ENCODE measurements around the gene ITGB8. TPM values are rescaled to one million over a fixed set of nuclear protein-coding genes. Genes with fewer than 3 reads are reported as not detected.

The ITGB8 gene
- total RNA-seq, 1 experiment from 2014 or later, result 1.9 TPM

DNA sequence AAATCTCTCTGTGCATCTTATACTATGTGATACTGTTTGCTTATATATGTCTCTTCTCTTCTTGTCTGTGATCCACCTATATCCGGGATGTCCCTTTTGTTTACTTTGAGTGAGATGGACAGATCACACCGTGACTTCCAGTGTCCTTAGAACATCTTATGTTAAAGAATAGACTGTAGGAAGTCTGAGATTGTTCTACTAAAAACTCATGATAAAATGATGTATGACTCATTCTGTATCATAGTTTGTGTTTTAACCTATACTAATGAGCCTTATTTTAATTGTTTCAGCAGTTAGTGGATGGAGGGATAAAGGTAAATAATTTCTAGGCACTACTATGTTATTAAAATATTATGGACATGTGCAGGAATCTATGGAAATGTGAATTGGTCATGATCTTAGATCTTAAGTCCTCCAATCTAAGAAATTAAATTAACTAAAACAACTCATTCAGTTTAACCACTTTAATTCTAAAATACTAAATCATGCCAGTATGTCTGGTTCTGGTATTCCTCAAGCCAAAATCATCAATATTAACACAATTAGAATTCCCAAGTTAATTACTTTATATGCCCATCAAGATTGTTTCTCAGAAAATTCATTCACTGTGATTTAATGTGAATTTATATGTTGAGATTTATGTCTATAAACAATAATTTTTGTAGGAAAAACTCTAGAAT lies 32.0 kb downstream of the ITGB8 start (continued):
- TF ChIP-seq, protein P1, sequence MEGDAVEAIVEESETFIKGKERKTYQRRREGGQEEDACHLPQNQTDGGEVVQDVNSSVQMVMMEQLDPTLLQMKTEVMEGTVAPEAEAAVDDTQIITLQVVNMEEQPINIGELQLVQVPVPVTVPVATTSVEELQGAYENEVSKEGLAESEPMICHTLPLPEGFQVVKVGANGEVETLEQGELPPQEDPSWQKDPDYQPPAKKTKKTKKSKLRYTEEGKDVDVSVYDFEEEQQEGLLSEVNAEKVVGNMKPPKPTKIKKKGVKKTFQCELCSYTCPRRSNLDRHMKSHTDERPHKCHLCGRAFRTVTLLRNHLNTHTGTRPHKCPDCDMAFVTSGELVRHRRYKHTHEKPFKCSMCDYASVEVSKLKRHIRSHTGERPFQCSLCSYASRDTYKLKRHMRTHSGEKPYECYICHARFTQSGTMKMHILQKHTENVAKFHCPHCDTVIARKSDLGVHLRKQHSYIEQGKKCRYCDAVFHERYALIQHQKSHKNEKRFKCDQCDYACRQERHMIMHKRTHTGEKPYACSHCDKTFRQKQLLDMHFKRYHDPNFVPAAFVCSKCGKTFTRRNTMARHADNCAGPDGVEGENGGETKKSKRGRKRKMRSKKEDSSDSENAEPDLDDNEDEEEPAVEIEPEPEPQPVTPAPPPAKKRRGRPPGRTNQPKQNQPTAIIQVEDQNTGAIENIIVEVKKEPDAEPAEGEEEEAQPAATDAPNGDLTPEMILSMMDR (IDR thresholded peaks at IDR 0.05), result no peak

DNA sequence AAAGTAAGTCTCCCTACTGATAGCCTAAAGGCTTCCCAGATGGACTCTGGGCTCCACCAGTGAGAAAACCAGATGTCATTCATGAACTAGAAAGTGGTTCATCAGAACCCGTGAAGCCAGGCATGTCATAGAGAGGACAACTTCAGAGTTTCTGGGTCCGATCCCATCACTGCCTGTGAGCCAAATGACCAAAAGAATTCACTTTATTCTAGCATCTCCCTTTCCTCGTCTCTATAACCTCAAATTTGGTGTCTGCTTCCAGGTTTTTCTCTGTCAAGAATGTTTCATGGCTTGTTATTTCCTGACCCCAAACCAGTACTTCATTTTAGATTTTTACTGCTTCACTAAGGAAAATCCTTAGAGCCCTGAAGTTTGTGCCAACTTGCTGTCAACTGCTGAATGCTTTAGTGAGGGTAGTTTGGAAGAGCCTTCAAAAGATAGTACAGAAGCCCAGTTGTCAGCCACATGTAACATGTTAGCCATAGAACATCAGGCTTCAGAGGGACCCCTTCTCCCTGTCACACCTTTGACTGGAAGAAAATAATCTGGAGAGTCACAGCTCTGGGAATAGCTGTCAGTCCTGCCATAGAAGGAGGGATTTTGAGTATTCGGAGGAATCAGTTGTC lies 34.0 kb downstream of the ITGB8 start:
- DNase-seq (ENCODE audit: low spot score) (no peak), ATAC-seq (no peak)
- Mint-ChIP-seq H3K4me3 (no peak overlapping the region), H3K4me1 (no peaks in the 10 kb centered on the region), H3K36me3 (no peaks in the 10 kb centered on the region), H3K9me3 (no peaks in the 10 kb centered on the region), H3K27me3 (ENCODE audit: low read depth) (no peaks in the 10 kb centered on the region), H3K27ac (no peak overlapping the region)
- TF ChIP-seq, protein P2, sequence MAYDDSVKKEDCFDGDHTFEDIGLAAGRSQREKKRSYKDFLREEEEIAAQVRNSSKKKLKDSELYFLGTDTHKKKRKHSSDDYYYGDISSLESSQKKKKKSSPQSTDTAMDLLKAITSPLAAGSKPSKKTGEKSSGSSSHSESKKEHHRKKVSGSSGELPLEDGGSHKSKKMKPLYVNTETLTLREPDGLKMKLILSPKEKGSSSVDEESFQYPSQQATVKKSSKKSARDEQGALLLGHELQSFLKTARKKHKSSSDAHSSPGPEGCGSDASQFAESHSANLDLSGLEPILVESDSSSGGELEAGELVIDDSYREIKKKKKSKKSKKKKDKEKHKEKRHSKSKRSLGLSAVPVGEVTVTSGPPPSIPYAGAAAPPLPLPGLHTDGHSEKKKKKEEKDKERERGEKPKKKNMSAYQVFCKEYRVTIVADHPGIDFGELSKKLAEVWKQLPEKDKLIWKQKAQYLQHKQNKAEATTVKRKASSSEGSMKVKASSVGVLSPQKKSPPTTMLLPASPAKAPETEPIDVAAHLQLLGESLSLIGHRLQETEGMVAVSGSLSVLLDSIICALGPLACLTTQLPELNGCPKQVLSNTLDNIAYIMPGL (CRISPR knock-in tag; IDR thresholded peaks at IDR 0.05), result no peak
- TF ChIP-seq, protein P3, sequence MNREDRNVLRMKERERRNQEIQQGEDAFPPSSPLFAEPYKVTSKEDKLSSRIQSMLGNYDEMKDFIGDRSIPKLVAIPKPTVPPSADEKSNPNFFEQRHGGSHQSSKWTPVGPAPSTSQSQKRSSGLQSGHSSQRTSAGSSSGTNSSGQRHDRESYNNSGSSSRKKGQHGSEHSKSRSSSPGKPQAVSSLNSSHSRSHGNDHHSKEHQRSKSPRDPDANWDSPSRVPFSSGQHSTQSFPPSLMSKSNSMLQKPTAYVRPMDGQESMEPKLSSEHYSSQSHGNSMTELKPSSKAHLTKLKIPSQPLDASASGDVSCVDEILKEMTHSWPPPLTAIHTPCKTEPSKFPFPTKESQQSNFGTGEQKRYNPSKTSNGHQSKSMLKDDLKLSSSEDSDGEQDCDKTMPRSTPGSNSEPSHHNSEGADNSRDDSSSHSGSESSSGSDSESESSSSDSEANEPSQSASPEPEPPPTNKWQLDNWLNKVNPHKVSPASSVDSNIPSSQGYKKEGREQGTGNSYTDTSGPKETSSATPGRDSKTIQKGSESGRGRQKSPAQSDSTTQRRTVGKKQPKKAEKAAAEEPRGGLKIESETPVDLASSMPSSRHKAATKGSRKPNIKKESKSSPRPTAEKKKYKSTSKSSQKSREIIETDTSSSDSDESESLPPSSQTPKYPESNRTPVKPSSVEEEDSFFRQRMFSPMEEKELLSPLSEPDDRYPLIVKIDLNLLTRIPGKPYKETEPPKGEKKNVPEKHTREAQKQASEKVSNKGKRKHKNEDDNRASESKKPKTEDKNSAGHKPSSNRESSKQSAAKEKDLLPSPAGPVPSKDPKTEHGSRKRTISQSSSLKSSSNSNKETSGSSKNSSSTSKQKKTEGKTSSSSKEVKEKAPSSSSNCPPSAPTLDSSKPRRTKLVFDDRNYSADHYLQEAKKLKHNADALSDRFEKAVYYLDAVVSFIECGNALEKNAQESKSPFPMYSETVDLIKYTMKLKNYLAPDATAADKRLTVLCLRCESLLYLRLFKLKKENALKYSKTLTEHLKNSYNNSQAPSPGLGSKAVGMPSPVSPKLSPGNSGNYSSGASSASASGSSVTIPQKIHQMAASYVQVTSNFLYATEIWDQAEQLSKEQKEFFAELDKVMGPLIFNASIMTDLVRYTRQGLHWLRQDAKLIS (CRISPR knock-in tag; IDR thresholded peaks at IDR 0.05; ENCODE audit: borderline replicate concordance), result no peak
- TF ChIP-seq MXD4 (CRISPR knock-in tag; IDR thresholded peaks at IDR 0.05; ENCODE audit: borderline replicate concordance) (no peak), FOXJ3 (CRISPR knock-in tag; IDR thresholded peaks at IDR 0.05; ENCODE audit: borderline replicate concordance) (no peak), MYBL2 (CRISPR knock-in tag; IDR thresholded peaks at IDR 0.05) (no peak), ZNF416 (CRISPR knock-in tag; IDR thresholded peaks at IDR 0.05) (no peak), TP53 (CRISPR knock-in tag; IDR thresholded peaks at IDR 0.05) (no peak), ZNF317 (CRISPR knock-in tag; IDR thresholded peaks at IDR 0.05; ENCODE audit: borderline replicate concordance, low read depth) (no peak), ELF4 (CRISPR knock-in tag; IDR thresholded peaks at IDR 0.05; ENCODE audit: low read depth) (no peak), SOX15 (CRISPR knock-in tag; IDR thresholded peaks at IDR 0.05) (no peak), NR3C1 (CRISPR knock-in tag; conservative IDR thresholded peaks at IDR 0.05; ENCODE audit: low read depth) (no peak), ESRRA (CRISPR knock-in tag; IDR thresholded peaks at IDR 0.05; ENCODE audit: borderline replicate concordance) (no peak), NFATC4 (CRISPR knock-in tag; IDR thresholded peaks at IDR 0.05) (no peak), ZNF138 (CRISPR knock-in tag; conservative IDR thresholded peaks at IDR 0.05) (no peak), EMX1 (CRISPR knock-in tag; IDR thresholded peaks at IDR 0.05) (no peak)
- TF ChIP-seq, protein P4, sequence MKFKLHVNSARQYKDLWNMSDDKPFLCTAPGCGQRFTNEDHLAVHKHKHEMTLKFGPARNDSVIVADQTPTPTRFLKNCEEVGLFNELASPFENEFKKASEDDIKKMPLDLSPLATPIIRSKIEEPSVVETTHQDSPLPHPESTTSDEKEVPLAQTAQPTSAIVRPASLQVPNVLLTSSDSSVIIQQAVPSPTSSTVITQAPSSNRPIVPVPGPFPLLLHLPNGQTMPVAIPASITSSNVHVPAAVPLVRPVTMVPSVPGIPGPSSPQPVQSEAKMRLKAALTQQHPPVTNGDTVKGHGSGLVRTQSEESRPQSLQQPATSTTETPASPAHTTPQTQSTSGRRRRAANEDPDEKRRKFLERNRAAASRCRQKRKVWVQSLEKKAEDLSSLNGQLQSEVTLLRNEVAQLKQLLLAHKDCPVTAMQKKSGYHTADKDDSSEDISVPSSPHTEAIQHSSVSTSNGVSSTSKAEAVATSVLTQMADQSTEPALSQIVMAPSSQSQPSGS (CRISPR knock-in tag; IDR thresholded peaks at IDR 0.05; ENCODE audit: borderline replicate concordance, low read depth), result no peak
- TF ChIP-seq, protein P5, sequence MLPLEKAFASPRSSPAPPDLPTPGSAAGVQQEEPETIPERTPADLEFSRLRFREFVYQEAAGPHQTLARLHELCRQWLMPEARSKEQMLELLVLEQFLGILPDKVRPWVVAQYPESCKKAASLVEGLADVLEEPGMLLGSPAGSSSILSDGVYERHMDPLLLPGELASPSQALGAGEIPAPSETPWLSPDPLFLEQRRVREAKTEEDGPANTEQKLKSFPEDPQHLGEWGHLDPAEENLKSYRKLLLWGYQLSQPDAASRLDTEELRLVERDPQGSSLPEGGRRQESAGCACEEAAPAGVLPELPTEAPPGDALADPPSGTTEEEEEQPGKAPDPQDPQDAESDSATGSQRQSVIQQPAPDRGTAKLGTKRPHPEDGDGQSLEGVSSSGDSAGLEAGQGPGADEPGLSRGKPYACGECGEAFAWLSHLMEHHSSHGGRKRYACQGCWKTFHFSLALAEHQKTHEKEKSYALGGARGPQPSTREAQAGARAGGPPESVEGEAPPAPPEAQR (CRISPR knock-in tag; IDR thresholded peaks at IDR 0.05), result no peak
- CTCF ChIA-PET, result no interaction called here
- POLR2A ChIA-PET, result no interaction called here
